Naive thymus-derived CD8-positive, alpha-beta T cell (primary cell): ENCODE data around the gene ATP2C2. TPM values are rescaled to one million over a fixed set of nuclear protein-coding genes. Genes with fewer than 3 reads are reported as not detected.
"Not testable (repeated sequence)": the region's sequence is repeated elsewhere in the genome, so short reads cannot be mapped to it uniquely, and the experiment has no call there.

Source experiments
- ATAC-seq, 2 donors: fragments of 150-1000 bp; cut with Tn5 transposase in 1 of 2; sonication (Bioruptor Pico), chemical (Tn5 transposase) in 1 of 2; 1 replicate in 1 of 2; 2 replicates in 1 of 2; pipeline ENCODE4 v1.10.0; 2021; ENCODE audit warnings: mild to moderate bottlenecking in 2 of 2, moderate library complexity in 2 of 2
- POLR2A ChIA-PET: fragments of 350-600 bp; sonication (Branson Sonifier 250); formaldehyde crosslinking; loops from one replicate; lab custom pipeline; 2021; ENCODE audit warnings: antibody characterized with exemption; lab: Charles Lee
- DNase-seq, 10 donors: peaks; one replicate each; pipeline versions ENCODE4 v3.0.0 to v3.0.0-alpha.2; 2020 to 2022
- H3K27ac Mint-ChIP-seq, 10 donors: one replicate each; pipeline ENCODE4 v1.8.0; 2020 to 2022; ENCODE audit warnings: mild to moderate bottlenecking in 10 of 10, mixed read lengths in 10 of 10, moderate library complexity in 4 of 10, inconsistent platforms in 1 of 10
- H3K27me3 Mint-ChIP-seq, 5 donors: one replicate each; pipeline ENCODE4 v1.8.0; 2021 to 2022; ENCODE audit warnings: mixed read lengths in 5 of 5
- H3K36me3 Mint-ChIP-seq, 3 donors: one replicate each; pipeline ENCODE4 v1.8.0; 2020 to 2022; ENCODE audit warnings: mixed read lengths in 3 of 3, mild to moderate bottlenecking in 2 of 3, inconsistent platforms in 1 of 3
- H3K4me1 Mint-ChIP-seq, 4 donors: one replicate each; pipeline ENCODE4 v1.8.0; 2021 to 2022; ENCODE audit warnings: mixed read lengths in 4 of 4
- H3K4me3 Mint-ChIP-seq, 10 donors: one replicate each; pipeline ENCODE4 v1.8.0; 2020 to 2022; ENCODE audit warnings: mild to moderate bottlenecking in 10 of 10, mixed read lengths in 10 of 10, moderate library complexity in 6 of 10, inconsistent platforms in 1 of 10
- H3K9me3 Mint-ChIP-seq, 9 donors: one replicate each; pipeline ENCODE4 v1.8.0; 2020 to 2022; ENCODE audit warnings: mixed read lengths in 9 of 9, mild to moderate bottlenecking in 3 of 9, inconsistent platforms in 1 of 9, moderate library complexity in 1 of 9
- polyA plus RNA-seq, 3 donors: library from polyadenylated mRNA; unstranded; fragments of 300-500 nt; fragmentation: Illumina TruSeq; gene quantifications; one replicate each; pipeline ENCODE4 v1.2.3, GENCODE V29; 2021
- total RNA-seq, 8 experiments: library from RNA in 2 of 8; stranded (reverse) in 2 of 8; gene quantifications; one replicate each; pipeline ENCODE4 v1.2.3 and lab custom pipeline; 2021 to 2026

The ATP2C2 gene
- total and polyA plus RNA-seq, 5 experiments from 2014 or later = not detected

DNA sequence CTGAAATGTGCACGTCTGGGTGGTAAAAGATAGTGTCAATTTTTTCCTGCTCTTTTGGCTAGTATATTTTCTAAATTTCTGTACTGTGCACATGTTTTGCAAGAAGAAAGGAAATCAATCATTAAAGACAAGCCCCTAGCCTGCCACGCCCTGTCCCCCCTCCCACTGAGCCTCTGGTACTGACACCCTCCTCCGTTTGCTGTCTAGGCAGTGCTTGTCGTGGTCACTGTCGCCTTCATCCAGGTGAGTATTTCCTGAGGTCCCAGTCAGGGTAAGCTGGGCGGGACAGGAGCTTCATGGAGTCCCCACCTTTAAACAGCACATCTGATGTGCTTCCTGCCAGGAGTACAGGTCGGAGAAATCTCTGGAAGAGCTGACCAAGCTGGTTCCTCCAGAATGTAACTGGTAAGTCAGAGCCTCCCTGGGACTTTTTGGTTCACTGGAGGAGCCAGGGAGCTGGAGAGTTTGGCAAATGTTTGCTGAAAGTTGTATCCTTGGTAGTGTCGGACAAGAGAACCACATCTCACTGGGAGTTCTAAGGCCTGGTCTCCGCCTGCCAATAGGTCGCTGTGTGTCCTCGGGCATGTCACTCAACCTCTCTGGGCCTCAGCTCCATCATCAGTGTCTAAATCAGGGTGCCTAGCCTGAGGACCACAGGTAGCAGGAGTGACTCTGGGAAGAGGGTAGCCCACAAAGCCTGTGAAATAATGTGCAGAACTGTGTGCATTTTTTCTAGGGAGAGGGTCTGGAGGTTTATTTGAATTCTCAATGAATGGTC, 42.2 kb downstream of the ATP2C2 start:
- no peak overlapping the region for H3K4me3 Mint-ChIP-seq
- no peaks in the 10 kb centered on the region for H3K9me3 Mint-ChIP-seq
- DNase-seq = no peak
- no peak for ATAC-seq
- POLR2A ChIA-PET = no interaction called here
- H3K27me3 Mint-ChIP-seq = peaks cover 12 to 35% (median 31%) of the 10 kb centered on the region in 5 donors
- H3K4me1 Mint-ChIP-seq = peaks cover 0 to 5% (median 0%) of the 10 kb centered on the region in 4 donors
- H3K27ac Mint-ChIP-seq = no peak overlapping the region
- no peaks in the 10 kb centered on the region for H3K36me3 Mint-ChIP-seq

GRCh38 chr16:84411768-84412167, 43.4 kb downstream of the ATP2C2 start:
- DNase-seq (no peak), ATAC-seq (no peak)
- Mint-ChIP-seq H3K4me3 (no peak overlapping the region), H3K27ac (no peak overlapping the region), H3K9me3 (no peaks in the 10 kb centered on the region), H3K27me3 (peaks cover 12 to 24% (median 22%) of the 10 kb centered on the region in 5 donors), H3K36me3 (no peaks in the 10 kb centered on the region), H3K4me1 (peaks cover 0 to 5% (median 0%) of the 10 kb centered on the region in 4 donors)
- POLR2A ChIA-PET = no interaction called here

GRCh38 chr16:84412262-84412661, 43.9 kb downstream of the ATP2C2 start:
- Mint-ChIP-seq H3K9me3 (no peaks in the 10 kb centered on the region), H3K4me3 (no peak overlapping the region)

GRCh38 chr16:84413244-84414004, 45.1 kb downstream of the ATP2C2 start:
- H3K27me3 Mint-ChIP-seq = peaks cover 3 to 19% (median 11%) of the 10 kb centered on the region in 5 donors
- POLR2A ChIA-PET = no interaction called here
- no peaks in the 10 kb centered on the region for H3K36me3 Mint-ChIP-seq
- no peak overlapping the region for H3K27ac Mint-ChIP-seq
- H3K9me3 Mint-ChIP-seq = no peaks in the 10 kb centered on the region
- DNase-seq (no peak), ATAC-seq (no peak)
- H3K4me3 Mint-ChIP-seq = no peak overlapping the region
- peaks cover 0 to 1% (median 0%) of the 10 kb centered on the region in 4 donors for H3K4me1 Mint-ChIP-seq

More at GRCh38 chr16:84412262-84412661, 43.9 kb downstream of the ATP2C2 start:
- ATAC-seq (no peak), DNase-seq (no peak)
- POLR2A ChIA-PET = no interaction called here
- Mint-ChIP-seq H3K27me3 (peaks cover 8 to 20% (median 17%) of the 10 kb centered on the region in 5 donors), H3K27ac (peak overlapping the region in 1 of 10 donors; percentile 33), H3K4me1 (peaks cover 0 to 4% (median 0%) of the 10 kb centered on the region in 4 donors), H3K36me3 (no peaks in the 10 kb centered on the region)

DNA sequence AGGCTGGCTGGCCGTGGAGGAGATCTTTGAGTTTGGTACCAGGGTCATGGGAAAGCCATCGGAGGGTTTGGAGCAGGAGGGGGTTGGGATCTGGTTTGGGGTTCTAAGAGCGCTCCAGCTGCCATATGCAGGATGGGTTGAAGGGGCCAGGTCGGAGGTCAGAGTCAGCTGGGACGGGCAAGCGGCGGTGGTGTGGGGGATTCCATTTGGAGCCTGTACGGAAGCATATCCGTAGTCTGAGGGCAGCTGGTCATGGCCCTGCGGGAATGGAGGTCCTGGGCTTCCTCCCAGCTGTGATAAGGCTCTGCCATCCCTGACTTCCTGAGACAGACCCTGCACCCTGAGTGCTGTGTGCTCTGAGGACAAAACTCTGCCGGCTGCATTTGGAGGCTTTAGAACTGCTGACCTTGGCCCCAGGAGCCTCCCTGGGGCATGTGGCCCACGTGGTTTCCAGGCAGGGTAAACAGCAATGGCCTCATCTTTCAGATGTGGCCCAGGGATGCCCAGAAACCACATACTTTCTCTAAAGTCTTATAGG, 46.5 kb downstream of the ATP2C2 start:
- POLR2A ChIA-PET = no interaction called here
- no peak for ATAC-seq

GRCh38 chr16:84416407-84417321, 48.3 kb downstream of the ATP2C2 start:
- ATAC-seq = no peak
- Mint-ChIP-seq H3K4me1 (peaks cover 0 to 2% (median 0%) of the 10 kb centered on the region in 4 donors), H3K36me3 (no peaks in the 10 kb centered on the region), H3K27me3 (peaks cover 5 to 29% (median 13%) of the 10 kb centered on the region in 5 donors), H3K27ac (no peak overlapping the region), H3K4me3 (no peak overlapping the region), H3K9me3 (no peaks in the 10 kb centered on the region)
- POLR2A ChIA-PET = no interaction called here
- DNase-seq = no peak

More for the DNA sequence above, 46.5 kb downstream of the ATP2C2 start:
- no peak overlapping the region for H3K27ac Mint-ChIP-seq
- no peaks in the 10 kb centered on the region for H3K36me3 Mint-ChIP-seq
- H3K9me3 Mint-ChIP-seq = no peaks in the 10 kb centered on the region
- no peak overlapping the region for H3K4me3 Mint-ChIP-seq
- H3K4me1 Mint-ChIP-seq = no peaks in the 10 kb centered on the region
- peaks cover 2 to 22% (median 13%) of the 10 kb centered on the region in 5 donors for H3K27me3 Mint-ChIP-seq
- DNase-seq = no peak

DNA sequence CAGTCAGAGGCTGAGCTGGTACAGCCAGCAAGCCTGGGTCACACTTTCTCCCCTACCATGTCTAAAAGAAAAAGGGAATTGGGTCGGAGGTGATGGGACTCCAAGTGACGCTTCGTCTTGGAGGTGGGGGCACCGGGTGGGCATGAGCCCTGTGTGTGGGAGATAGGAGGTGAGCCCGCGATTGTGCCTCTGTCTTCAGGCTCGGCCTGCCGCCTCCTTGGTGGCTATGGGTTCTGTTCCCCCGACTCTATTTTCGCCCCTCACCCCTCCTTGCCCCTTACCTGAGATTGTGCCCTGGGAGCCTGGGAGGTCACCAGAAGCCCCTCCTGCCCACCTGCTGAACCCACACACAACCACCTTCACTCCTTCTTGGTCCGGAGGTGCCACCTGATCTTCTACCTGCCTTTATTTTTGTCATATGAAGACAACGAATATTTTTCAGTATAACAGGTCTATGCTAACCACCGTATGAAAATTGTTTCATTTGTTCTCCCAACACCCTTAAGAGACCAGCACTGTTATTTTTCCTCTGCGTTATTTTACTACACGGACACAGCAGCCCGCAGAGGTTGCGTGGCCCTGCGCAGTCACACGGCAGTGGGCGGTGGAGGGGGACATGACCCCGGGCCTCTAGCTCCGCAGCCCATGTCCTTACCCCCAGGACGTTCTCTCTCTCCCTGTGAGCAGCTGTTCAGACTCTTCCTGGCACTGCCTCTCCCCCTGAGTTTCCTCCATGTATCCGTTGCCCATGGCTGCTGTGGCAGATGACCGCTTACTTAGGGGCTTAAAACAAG, 49.9 kb downstream of the ATP2C2 start:
- no peaks in the 10 kb centered on the region for H3K36me3 Mint-ChIP-seq
- H3K4me1 Mint-ChIP-seq = peaks cover 0 to 2% (median 0%) of the 10 kb centered on the region in 4 donors
- POLR2A ChIA-PET = no interaction called here
- no peak for DNase-seq
- H3K27ac Mint-ChIP-seq = no peak overlapping the region
- H3K4me3 Mint-ChIP-seq = no peak overlapping the region
- H3K9me3 Mint-ChIP-seq = no peaks in the 10 kb centered on the region
- ATAC-seq = no peak
- H3K27me3 Mint-ChIP-seq = peaks cover 5 to 26% (median 13%) of the 10 kb centered on the region in 5 donors

- Mint-ChIP-seq H3K27ac (no peak overlapping the region), H3K9me3 (peaks cover 0 to 6% (median 0%) of the 10 kb centered on the region in 9 donors), H3K36me3 (no peaks in the 10 kb centered on the region), H3K4me1 (peaks cover 0 to 4% (median 0%) of the 10 kb centered on the region in 4 donors), H3K4me3 (no peak overlapping the region), H3K27me3 (peaks cover 5 to 26% (median 12%) of the 10 kb centered on the region in 5 donors)
- POLR2A ChIA-PET = no interaction called here
- ATAC-seq (no peak), DNase-seq (no peak)
Measured at GRCh38 chr16:84419730-84420129, 51.4 kb downstream of the ATP2C2 start.

DNA sequence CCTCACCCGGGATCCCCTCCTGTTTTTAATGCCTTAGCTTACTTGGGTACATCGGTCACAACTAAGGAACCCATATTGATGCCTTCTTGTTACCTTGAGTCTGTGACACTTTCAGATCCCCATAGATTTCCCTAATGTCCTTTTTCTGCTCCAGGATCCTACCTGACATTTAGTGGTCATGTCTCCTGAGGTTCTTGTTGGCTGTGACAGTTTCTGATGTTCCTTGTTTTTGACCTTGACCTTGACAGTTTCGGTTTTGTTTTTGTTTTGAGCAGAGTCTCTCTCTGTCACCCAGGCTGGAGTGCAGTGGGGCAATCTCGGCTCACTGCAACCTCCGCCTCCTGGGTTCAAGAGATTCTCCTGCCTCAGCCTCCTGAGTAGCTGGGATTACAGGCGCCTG, 52.2 kb downstream of the ATP2C2 start:
- H3K9me3 Mint-ChIP-seq, POLR2A ChIA-PET, H3K4me1 Mint-ChIP-seq, DNase-seq, H3K27ac Mint-ChIP-seq, H3K4me3 Mint-ChIP-seq, H3K36me3 Mint-ChIP-seq, ATAC-seq: not testable (repeated sequence)
- peaks cover 5 to 26% (median 12%) of the 10 kb centered on the region in 5 donors for H3K27me3 Mint-ChIP-seq

- Mint-ChIP-seq H3K27me3 (peaks cover 4 to 26% (median 12%) of the 10 kb centered on the region in 5 donors), H3K4me3 (no peak overlapping the region), H3K9me3 (peaks cover 0 to 6% (median 0%) of the 10 kb centered on the region in 9 donors), H3K4me1 (peaks cover 0 to 4% (median 0%) of the 10 kb centered on the region in 4 donors), H3K36me3 (no peaks in the 10 kb centered on the region), H3K27ac (no peak overlapping the region)
- no peak for ATAC-seq
- POLR2A ChIA-PET = no interaction called here
- DNase-seq = no peak
Measured at GRCh38 chr16:84421081-84421937, 53.0 kb downstream of the ATP2C2 start.

- H3K9me3 Mint-ChIP-seq = peaks cover 0 to 6% (median 0%) of the 10 kb centered on the region in 9 donors
- DNase-seq = no peak
- no peaks in the 10 kb centered on the region for H3K36me3 Mint-ChIP-seq
Measured at GRCh38 chr16:84421938-84422220, 53.5 kb downstream of the ATP2C2 start.

More at GRCh38 chr16:84421938-84422220, 53.5 kb downstream of the ATP2C2 start:
- POLR2A ChIA-PET = no interaction called here
- ATAC-seq = no peak
- H3K4me1 Mint-ChIP-seq = peaks cover 0 to 4% (median 0%) of the 10 kb centered on the region in 4 donors
- H3K27ac Mint-ChIP-seq = no peak overlapping the region
- H3K4me3 Mint-ChIP-seq = no peak overlapping the region
- H3K27me3 Mint-ChIP-seq = peaks cover 4 to 26% (median 12%) of the 10 kb centered on the region in 5 donors
